GM10266 (cell line): ENCODE measurements around the gene MRGPRF.

Experiments used
- DNase-seq: peaks from one replicate; pipeline ENCODE4 v3.0.0; 2012; ENCODE audit errors: extremely low spot score
- CTCF ChIP-seq: IDR thresholded peaks from 2 replicates; pipeline ENCODE4 v1.5.1; 2012; ENCODE audit warnings: mild to moderate bottlenecking, low read depth; ENCODE audit not compliant: control insufficient read depth, insufficient read depth; ENCODE audit errors: missing control alignments

The MRGPRF gene

GRCh38 chr11:68989936-68990606 lies 23.0 kb downstream of the MRGPRF start:
- TF ChIP-seq CTCF = no peak
- DNase-seq = no peak

- DNase-seq = no peak
- no peak for TF ChIP-seq CTCF
Observed at GRCh38 chr11:68988491-68988890, 24.6 kb downstream of the MRGPRF start.

- no peak for DNase-seq
- TF ChIP-seq CTCF = no peak
Observed at GRCh38 chr11:68987211-68987610, 25.8 kb downstream of the MRGPRF start.

GRCh38 chr11:68983801-68984200 lies 29.2 kb downstream of the MRGPRF start:
- no peak for DNase-seq
- no peak for TF ChIP-seq CTCF

- no peak for DNase-seq
- no peak for TF ChIP-seq CTCF
Observed at GRCh38 chr11:68982134-68982533, 30.9 kb downstream of the MRGPRF start.

- DNase-seq = no peak
- TF ChIP-seq CTCF = no peak
Observed at GRCh38 chr11:68980776-68981065, 32.3 kb downstream of the MRGPRF start, which contains the start of gene MRGPRD. Gene MRGPRD, minus strand, starts transcription at chr11:68980986. Its CDS starts 0 bp downstream, at chr11:68980986.

GRCh38 chr11:68979931-68980775 lies 32.9 kb downstream of the MRGPRF start:
- no peak for DNase-seq
- TF ChIP-seq CTCF = no peak
